GM19035 (cell line): ENCODE measurements around the gene CTNND2.

Source experiments
- ATAC-seq: cut with Tn5 transposase; IDR thresholded peaks from one replicate; pipeline ENCODE4 v1.9.1; 2021; ENCODE audit not compliant: unreplicated experiment

CTNND2 gene

DNA sequence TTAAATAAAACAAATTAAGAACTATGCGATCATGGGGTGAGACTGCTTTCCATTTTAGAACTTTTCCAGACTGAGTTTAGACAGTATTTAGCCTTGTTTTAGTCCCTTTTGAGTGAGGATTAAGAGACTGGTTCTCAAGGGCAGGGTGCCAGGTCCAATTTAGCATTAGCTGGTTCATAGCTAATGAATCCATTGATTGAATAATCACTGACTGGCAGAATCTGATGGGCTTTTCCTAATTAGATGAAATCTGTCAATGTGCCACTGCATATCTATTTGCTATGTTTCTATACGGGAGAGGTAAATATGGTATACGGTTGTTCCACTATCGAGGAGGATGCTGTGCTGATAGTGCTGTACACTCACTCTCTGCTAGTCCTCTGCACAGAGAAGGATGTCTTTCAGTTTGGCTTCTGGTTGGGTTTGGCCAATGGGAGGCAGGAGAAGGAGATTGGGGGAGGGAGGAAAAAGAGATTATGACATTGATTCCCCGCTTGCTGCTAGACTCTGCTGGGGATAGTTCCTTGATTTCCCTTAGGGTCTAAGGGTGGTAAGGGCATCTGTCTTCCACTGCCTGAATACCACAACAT is 496.6 kb downstream of the CTNND2 start:
- no peak for ATAC-seq

- ATAC-seq = no peak
These were observed 503.9 kb downstream of the CTNND2 start for GRCh38 chr5:11400316-11400715.

- no peak for ATAC-seq
These were observed 505.5 kb downstream of the CTNND2 start for GRCh38 chr5:11398728-11399127.

DNA sequence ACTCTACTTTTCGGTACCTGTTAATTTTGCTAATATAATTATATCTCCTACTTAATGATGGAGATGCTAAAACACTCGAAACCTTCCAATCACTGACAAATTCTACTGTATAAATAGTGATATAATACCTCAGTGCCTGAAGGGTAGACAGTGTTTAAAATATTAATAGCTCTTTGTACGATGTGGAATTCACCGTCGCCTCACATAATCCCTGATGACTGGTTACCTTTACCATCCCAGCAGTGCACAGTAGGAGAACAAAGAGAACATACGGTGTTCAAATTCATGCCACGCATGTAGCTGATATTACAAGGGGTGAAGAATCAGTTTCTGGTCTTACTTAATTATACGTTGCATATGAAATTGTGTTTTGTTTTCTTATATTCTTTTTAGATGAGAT is 506.7 kb downstream of the CTNND2 start:
- no peak for ATAC-seq

DNA sequence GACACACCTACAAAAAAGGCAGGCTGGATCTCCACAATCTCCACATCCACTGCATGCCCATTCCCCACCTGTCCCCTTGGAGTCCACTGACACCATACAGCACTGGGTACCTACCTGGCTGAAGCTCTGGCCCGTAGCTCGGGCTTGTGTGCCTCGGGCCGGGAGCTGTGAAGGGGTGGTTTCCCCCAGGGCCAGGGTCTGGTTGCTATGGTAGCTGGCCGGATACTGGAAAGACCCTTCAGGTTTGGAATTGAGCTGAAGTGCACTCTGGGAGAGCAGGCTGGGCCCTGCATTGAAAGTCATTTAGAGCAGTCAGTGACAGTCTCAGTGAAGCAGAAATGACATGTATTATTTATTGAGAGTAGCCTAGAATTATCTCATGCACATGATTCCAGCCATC is 507.3 kb downstream of the CTNND2 start:
- ATAC-seq = no peak

GRCh38 chr5:11394933-11395332 is 509.3 kb downstream of the CTNND2 start:
- ATAC-seq = no peak

GRCh38 chr5:11390291-11390767 is 513.9 kb downstream of the CTNND2 start:
- no peak for ATAC-seq

DNA sequence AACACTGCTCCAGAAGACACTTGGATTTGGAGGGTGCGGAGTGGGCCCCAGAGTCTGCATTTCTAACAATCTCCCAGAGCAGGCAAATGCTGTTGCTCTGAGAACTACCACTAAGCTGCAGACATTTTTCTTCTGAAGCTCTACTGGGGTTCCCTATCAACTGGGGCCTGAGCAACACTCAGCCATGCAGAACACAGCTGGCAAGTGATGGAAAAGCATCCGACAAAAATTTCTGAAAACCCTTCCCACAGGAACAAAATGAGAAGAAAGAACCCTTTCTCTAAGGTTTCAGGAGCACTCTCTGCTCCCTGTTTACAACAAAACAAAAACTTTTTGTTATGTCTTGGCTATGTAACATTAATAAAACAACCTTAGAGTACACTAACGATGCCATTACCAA is 516.9 kb downstream of the CTNND2 start:
- ATAC-seq = no peak

DNA sequence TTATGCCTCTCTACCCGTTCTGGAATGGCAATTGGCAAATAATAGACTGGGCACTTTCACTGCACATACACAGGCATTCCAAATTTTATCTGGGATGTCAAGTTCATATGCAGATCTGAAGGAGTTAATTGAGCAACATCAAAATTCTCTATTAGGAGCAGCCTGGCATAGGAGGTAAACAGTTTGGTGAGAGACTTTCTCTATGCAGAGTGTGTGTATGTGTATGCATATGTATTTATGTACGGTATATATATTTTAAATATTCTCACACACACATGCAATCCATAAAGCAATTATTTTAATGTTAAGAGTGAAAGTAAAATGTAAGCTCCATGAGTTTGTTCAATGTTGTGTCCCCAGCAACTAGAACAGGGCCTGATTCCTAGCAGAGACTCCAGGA is 517.8 kb downstream of the CTNND2 start:
- ATAC-seq = no peak

- ATAC-seq = no peak
These were observed 518.3 kb downstream of the CTNND2 start for GRCh38 chr5:11385901-11386293.

DNA sequence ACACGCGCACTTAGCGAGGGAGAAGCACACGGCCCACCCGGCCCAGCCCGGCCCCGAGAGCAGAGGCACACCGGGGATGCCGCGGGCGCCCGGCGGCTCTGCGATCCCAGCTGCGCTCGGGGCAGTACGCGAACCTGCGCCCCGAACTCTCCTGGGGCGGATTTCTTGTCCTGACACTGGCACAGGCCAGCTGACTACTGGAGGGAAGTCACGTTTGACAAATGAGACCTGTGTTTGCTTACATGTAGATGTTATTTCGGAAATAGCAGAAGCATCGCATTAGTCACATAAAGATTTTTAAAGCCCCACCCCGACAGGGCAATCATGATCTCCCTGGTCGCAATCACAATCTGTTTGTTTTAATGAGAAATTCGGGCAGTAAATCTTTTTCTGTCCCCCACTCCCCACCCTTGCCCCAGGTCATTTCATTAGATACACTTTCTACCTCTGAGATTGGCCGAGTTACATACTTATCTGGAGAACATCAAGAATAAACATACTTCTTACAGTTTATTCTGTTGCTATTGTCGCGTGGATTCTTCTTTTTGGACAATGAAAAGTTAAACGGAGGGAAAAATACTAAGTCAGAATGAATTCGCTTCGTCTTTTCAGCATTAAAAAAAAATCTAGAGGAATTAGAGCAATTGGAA is 518.9 kb downstream of the CTNND2 start:
- no peak for ATAC-seq

GRCh38 chr5:11384441-11385250 is 519.6 kb downstream of the CTNND2 start:
- ATAC-seq = no peak

DNA sequence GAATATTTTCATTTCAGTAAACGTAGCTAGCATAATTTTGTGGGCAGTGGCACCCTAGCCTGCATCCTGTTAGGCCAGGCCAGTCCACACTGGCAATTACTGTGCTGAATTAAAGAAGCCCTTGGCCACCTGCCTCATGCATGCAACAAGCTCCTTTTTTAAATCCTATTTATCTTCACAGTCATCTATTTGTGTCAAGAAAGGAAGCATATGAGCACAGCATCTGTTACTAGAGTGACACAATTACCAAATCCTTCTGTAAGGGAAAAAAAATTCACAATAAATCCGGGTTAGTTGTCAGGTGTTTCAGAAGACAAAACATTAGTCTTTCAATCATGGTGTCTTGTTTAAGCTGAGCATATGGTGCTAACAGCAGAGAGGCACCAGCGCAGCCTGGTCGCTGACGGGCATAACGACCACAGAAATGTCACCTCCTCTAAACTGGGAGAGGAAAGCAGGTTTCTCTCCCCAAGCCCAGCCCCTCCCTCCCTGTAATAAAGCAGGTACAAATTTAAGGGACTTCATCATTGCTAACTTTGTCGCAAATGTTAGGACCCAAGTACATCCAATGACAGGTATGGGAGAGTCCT is 520.6 kb downstream of the CTNND2 start:
- no peak for ATAC-seq

GRCh38 chr5:11378461-11378860 is 525.8 kb downstream of the CTNND2 start:
- no peak for ATAC-seq

GRCh38 chr5:11377896-11378295 is 526.4 kb downstream of the CTNND2 start:
- ATAC-seq = no peak

DNA sequence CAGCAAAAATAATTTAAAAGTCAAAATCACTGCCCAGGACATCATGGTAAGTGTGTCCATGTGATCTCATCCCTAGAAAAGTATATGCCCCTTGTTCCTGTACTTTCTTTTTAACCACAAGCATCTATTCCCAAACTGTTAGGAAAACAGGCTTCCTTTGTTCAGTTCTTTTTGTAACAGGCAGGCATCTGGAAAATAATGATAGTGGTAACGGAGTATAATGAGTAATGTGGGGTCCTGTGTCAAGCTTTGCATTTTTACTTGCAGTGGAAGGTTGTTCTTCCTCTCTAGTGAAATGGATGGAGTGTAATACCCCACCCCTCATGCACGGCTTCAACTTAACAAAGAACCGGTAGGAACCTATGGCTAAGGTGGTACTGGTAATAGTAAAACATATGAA is 532.1 kb downstream of the CTNND2 start:
- no peak for ATAC-seq

DNA sequence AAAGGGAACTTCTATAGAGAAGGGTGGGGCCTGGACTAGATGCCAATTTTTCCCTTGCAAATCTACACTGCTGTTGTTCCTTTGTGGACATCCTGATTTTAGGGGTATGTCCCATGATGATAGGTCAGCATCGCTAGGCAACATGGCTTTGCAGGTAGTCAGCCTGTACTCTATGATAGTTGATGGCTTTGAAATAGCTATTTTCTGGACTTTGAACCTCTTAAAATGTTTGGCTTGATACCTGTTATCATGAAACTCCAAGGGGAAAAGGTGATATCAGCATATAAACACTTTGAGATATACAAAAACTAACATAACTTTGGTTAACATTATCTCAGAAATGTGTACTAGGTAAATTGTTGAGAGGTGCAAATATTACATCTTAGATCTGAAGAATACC is 533.2 kb downstream of the CTNND2 start:
- ATAC-seq = no peak

DNA sequence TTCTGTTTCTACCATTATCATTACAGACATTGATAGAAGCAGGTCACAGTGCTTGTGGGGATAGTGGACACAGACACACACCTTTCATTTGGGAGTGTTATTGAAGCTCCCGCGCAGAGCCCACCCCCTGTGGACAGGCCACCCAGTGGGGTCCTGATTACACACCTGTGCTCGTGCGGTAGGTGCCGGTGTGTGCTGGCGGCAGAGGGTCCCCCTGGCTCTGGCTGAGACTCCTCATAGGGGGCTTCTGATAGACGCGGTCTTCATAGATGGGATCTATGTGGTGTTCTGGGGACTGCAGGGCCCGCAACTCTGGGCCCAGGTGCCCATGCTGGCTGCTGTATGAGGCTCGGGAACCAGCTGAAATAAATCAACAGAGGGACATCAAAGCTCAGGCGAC is 539.7 kb downstream of the CTNND2 start:
- ATAC-seq = no peak

GRCh38 chr5:11363631-11364178 is 540.5 kb downstream of the CTNND2 start:
- ATAC-seq = no peak

- no peak for ATAC-seq
These were observed 542.5 kb downstream of the CTNND2 start for GRCh38 chr5:11361768-11362167.

DNA sequence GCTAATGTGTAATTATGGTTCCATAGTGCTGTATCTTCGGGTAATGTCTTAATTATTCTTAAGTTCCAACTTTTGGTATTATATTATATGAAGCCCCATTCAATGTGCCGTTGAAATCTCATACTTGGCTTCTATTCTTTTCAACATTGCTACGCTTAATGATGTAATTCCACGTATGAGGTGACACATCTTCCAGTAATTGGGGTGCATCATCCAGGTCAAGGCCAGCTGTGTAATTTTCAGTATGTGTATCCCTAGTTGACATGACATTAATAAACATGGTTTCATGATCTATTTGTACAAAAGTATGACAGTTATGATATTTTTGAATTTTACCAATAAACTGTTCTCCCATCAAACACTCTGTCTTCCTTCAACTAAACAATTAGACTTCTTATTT is 546.3 kb downstream of the CTNND2 start:
- ATAC-seq = no peak
